ENCODE measurements around the gene CTCF.
A peak's percentile ranks its signal among the peaks of the same experiment; 100 is the strongest.

CTCF gene

DNA sequence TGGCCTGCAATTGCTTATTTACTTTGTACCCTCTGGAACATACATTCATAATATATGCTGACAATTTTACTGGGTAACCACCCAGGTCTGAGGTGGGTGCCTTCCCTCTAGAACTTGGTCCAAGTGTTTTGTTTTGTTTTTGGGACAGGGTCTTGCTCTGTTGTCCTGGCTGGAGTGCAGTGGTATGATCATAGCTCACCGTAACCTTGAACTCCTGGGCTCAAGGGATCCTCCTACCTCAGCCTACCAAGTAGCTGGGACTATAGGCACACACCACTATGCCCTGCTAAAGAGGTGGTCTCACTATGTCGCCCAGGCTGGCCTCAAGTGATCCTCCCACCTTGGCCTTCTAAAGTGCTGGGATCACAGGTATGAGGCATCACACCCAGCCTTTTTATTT is 11.2 kb upstream of the CTCF start:
- DNase-seq: no peak

DNA sequence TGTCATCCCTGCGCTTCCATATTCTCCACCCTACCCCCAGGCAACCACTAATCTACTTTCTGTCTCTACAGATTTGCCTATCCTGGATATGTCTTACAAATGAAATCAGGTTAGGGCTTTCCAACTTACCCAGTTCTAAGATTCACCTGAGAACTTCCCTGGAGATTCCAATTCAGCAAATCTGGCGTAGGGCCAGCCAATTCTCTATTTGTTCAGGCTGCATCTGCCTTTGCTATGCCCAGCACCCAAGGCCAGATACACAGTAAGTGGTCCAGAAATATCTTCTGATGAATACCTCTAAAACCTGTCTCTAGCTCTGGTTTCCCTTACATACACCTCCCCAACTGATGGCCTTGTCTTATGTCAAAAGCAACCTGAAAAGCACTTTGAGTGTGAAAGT is 10.4 kb upstream of the CTCF start:
- DNase-seq: no peak

DNA sequence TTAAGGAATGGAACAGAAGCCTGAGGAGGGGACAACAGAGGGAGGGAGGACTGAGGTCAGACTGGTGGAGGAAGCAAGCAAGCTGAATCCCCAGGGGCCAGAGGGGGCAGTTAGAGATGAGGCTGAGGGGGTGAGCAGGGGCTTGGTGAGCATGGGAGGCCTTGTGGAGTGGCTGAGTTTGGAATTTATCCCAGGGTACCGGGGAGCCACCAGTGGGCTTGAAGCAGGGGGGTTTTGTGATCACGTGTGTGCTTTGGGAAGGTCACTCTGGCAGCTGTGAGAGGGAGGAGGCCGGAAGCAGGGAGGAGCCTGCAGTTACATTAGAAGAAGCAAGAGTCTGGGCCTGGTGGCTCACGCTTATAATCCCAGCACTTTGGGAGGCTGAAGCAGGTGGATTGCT is 9.8 kb upstream of the CTCF start:
- DNase-seq: no peak

DNA sequence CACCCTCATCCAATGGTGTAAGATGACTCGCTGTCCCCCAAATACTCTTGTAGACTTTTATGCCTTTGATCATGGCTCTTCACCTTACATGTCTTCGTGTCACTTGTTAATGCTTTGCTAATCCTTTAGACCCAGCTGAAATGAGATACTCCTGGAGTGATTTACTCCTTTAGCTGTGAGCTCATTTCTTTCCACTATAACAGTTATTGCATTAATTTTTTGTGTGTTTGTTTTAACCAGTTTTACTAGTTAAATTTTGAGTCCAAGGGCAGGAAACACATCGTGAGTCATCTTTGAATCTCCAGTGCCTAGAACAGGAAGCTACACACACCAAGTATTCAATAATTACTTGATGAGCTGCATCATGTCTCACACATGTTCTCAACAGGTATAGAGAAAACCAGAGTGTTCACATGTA is 6.5 kb upstream of the CTCF start:
- peak; percentile 36 to 51 for DNase-seq

DNA sequence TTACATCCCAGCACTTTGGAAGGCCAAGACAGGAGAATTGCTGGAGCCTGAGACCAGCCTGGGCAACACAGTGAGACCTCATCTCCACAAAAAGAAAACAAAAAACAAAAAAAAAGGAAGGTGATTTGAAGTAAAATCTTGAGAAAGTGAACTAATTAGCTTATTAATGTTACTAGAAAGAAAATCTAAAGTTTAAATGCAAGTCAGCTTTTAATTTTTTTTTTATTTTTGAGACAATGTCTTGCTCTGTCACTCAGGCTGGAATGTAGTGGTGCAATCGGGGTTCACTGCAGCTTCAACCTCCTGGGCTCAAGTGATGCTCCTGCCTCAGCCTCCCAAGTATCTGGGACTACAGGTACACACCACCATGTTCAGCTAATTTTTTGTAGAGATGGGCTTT is 3.5 kb upstream of the CTCF start:
- no peak for DNase-seq

DNA sequence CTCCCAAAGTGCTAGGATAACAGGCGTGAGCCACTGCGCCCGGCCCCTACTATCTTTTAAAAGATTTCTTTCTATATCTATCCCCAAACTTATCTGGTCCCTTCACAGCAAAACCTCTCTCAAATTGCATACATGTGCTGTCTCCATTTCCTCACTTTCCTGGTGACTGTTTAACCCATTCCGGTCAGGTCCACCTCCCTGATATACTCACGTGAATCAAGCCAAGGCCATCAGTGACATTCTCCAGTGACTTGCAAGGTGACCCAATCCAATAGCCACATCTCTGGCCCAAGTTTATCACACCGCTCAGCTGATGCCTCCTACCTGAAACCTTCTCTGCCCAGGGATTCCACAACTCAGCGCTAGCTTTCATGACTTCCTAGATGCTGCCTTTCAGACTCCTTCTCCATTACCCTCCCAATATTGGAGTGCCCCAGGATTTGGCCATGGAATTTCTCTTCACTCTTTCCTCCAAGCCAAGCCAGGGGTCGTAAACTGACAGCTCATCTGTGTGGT is 1.4 kb upstream of the CTCF start:
- no peak for DNase-seq

DNA sequence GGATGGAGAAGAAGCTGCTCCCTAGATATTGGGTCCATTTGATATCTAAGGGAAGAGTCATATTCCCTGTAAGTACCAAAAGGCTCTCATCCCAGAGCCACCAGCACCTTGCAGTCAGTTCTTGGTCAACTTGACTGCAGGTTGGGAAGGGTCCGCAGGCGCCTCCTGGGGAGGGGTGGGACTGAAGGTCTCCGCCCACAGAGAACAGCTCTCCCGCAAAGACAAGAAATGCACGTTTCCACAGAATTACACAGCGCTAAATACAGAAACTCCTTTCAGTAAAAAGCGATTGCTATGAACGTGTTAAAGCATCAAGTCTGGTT is 864 bp upstream of the CTCF start:
- no peak for DNase-seq

DNA sequence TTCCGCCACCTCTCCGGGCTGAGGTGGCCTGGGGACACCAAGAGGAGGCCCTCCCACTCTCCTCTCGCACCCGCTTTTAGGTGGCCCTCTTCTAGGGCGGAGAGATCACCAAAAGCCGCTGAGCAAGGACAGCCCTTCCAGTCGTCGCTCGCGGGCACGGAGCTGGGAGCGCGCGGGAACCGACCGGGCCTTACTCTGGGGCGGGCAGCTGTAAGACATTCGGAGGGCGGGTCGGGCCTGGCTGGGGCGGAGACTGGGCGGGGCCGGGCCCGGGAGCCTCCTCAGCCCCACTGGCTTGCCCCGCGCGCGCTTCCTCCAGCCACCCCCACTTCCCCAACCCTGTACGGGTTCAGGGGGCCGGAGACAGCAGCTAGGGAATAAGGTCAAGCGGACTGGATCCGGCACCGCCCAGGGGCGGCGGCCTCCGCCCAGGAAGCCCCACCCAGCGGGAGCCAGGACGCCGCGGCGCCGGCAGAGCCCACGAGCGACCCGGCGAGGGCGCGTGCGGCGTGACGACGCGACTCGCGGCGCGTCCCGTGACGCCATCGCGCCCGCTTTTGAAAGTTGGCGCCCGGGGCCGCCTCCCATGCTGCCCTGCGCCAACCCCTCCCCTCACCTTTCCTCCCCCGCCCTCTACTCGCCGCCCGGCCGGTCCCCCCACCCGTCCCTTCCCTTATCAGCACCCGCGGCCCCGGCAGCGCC is 351 bp upstream of the CTCF start:
- DNase-seq: peak; percentile 98

DNA sequence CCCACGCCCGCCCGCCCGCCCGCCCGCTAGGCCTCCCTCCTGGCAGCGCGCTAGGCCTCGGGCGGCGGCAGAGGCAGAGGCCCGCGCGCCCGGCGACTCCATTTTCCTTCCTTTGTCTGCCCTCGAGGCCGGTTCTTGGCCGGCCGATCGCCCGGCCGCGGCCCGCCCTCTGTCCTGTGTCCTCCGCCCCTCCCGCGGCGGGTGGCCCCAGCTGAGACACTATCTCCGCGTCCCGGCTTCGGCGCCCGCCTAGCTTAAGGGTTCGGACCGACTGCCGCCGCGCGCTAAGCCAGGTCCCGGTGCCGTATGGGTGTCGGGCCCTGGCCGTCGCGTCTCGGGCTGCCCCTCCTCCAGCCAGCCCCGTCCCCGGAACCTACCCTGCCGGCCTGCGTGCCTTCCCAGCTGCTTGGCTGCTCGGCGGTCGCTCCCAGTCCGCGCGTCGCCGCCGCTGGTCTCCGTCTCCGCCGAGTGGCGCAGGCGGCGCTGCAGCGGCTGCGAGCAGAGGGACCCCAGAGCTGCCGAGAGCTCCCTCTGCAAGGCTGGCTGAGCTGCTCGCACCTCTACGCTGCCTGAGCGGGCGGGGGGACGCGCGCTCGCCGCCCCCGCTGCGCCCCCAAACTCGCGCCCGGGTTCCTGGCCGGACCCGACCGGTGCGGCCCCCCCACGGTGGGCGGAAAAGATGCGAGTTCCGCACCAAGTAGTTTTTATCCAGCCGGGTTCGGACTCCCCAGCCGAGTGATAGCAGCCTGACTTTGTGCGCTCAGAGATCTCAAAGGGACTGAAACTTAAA is 787 bp downstream of the CTCF start:
- peak; percentile 30 to 35 for DNase-seq

DNA sequence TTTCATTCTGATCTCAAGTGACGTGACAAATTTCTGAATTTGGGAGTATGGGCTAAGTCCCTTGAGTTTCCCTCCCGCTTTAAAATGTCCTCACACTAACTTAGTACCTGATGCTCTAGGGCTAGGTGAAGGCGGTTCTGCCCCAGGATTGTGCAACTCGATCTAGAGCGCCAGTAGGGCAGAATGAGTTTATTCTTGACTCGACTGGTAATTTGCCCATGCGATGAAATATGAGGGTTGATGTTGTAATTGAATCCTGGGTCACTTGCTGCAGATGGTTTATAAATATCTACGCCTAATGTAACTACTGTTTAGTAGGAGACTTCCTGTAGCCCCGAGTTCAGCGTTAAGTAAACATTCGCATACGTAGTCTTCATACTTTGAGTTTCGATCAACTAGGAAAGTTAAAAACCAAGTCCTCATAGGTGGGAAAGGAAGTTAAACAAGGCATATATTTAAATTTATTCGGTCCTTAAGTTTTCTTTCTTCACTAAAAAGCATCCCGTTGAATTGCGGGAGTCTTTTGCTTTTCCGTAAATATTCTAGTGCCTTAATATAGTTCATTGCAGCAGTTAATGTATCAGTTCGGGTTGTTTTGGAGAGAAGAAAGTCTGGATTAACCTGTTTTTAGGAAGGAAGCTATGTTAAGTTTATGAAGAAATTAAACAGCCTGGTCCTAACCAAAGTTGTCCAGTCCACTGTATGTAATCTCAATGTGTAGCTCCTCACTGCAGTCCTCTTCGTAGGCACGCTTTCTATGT is 1.6 kb downstream of the CTCF start:
- DNase-seq: peak; percentile 46 to 54

DNA sequence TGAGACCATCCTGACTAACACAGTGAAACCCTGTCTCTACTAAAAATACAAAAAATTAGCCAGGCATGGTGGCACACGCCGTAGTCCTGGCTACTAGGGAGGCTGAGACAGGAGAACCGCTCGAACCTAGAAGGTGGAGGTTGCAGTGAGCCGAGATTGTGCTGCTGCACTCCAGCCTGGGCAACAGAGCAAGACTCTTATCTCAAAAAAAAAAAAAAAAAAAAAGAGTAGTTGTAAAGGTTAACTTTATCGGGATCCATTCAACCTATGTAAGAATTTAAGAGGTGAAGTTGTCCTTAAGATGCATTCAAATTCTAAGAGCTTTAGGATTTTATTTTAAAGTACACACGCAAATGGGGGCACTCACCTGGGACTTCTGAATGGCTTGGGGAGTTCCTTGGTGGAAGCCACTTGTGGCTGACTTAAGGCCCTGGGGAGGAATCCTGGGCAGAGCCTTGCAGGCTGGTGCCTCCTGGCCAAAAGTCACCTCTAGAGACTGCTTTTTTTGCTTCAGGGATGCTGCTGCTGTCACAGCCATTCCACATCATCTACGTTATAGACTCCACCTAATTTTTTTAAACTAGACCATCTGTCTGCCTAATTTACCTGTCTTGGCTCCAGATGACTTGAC is 3.3 kb downstream of the CTCF start:
- no peak for DNase-seq

DNA sequence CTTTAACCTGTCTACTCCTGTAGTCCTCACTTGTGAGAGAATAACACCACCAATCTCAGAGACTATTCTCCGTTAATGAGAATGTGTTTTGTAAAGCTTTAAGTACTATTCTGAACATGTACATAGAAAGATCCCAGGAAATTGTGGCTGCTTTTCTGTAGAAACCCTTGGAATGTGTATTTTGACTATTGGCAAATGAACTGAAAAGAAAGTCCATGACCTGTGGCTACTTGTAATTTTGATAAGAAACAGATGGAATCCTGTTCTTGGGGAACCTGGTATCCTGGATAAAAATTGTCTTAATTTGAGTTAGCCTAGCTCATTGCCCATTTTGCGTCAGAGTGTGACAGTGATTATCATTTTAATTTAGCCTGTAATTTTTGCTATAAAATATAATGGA is 9.1 kb downstream of the CTCF start:
- DNase-seq: no peak

DNA sequence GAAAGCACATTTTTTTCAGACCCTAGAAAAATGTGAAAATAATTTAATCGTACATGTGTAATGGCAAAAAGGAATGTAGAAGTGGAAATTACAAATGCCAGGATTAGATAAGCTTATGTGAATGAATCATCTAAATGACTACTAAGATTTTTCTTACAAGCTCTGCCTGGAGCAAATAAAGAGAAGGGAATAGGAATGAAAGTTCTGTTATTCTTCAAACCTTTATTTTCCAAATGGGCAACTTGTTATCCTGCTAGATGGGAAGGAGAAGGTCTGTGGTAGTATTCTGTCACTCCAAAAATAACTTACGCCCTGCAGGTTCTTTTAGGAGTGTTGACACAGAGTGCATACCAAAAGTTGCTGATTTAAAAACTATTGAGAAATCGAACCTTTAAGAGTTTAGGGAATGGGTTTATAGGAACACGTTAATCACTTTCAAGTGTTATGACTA is 9.7 kb downstream of the CTCF start:
- DNase-seq: no peak

DNA sequence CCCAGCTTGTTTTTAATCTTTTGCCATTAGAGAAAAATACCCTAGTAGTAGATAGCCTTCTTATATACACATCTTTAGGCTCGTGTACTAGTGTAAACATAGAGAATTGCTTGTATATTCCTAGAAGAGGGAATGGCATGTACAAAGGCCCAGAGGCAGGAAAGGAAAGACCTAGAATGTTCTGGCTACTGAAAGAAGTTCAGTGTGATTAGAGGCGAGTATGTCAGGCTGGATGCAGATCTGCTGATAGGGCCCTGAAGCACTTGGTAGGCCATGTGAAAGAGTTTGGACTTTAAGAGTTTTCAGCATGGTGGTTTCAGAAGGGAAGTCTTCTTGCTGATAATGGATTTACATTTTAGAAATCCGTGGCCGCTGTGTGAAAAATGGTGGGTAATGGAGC is 17.4 kb downstream of the CTCF start:
- no peak for DNase-seq

DNA sequence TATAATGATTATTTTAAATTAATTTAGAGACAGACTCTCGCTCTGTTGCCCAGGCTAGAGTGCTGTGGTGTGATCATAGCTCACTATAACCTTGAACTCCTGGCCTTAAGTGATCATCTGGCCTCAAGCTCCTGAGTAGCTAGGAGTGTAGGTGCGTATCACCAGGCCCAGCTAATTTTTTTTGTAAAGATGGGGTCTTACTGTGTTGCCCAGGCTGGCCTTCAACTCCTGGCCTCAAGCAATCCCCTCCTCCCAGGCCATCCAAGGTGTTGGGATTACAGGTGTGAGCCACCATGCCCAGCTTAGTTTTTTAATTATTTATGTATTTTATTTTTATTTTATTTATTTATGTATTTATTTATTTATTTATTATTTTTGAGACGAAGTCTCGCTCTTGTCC is 17.9 kb downstream of the CTCF start:
- no peak for DNase-seq

DNA sequence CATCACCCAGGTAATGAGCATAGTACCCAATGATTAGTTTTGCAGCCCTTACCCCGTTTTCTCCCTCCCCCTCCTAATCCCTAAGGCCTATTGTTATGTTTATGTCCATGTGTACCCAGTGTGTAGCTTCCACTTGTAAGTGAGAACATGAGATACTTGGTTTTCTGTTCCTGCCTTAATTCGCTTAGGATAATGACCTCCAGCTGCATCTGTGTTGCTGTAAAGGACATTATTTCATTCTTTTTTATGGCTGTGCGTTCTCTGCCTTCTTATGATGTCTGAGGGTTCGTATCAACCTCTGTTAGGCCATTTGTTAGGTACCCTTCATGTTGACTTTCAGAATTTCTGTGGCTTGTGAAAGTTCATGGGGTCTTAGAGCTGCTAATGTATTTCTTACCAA is 31.0 kb downstream of the CTCF start:
- no peak for DNase-seq

DNA sequence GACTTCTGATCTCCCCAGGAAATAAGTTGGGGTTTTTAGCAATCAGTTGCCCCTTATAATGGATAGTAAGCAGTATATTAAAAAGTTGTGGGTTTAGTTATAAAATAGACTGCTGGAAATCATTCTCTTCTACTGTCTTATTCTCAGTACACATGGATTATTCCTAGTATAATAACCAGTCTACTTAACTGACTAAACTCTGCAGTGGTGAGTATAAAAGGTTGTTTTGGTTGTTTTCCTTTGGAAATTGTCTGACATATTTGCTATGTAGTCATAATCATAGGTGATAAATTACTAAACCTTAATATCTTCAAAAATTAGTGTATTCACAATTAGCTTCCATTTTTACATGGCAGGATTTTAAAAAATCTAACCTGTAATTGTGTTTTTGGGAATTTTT is 31.4 kb downstream of the CTCF start:
- DNase-seq: no peak

DNA sequence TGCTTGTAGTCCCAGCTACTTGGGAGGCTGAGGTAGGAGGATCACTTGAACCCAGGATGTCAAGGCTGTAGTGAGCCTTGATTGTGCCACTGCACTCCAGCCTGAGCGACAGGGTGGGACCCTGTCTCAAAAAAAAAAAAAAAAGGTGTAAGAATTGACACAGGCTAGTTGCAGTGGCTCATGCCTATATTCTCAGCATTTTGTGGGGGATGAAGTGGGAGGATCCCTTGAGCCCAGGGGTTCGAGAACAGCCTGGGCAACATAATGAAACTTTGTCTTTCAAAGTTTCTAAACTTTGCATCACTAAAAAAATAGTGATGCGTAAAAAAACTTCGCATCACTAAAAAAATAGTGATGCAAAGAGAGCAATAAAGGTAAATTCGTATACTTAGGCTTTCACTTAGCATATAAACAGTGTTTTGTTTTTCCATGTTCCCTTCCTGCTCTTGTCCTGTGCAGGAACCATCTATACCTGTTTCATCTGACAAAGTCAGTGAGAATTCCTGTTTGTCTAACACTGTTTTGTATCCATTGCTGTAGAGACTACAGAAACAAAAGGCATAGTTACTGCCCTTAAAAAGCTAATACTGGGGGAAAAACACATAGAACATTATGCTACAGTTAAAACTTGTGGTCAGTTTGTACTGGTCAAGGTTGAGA is 32.1 kb downstream of the CTCF start:
- no peak for DNase-seq

DNA sequence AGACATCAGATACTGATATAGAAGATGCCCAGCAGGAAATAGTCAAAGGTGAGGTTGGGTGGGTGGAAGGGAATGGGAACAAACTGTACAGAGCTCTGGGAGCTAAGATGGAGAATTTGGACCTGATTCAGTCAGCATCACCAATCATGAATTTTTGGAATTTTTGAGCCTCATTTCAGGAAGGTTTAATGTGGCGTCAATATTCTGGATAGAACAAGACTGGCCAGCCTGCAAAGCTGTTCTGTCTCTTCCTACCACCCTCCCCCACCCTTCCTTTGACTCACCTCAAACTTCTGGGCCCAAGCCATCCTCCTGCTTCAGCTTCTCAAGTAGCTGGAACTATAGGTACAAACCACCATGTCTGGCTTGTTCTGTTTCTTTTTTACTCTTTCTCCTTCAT is 32.6 kb downstream of the CTCF start:
- no peak for DNase-seq

DNA sequence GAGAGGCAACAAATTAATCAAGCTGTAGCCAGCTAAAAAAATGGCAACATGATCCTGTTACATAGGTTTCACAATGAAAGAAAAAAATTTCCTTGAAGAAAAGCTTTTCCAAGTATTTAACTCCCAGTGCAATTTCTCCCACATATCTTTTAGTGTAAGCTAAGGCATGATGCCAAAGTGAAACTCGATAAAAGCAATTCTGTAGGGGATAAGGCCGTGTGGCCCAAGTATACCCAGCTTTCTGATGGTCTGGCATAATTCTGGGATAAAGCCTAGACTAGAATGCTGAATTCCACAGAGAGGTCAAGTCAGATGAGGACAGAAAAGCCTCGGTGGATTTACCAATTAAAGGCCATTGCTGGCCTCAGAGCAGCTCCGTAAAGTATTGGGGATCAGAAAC is 36.2 kb downstream of the CTCF start:
- no peak for DNase-seq

DNA sequence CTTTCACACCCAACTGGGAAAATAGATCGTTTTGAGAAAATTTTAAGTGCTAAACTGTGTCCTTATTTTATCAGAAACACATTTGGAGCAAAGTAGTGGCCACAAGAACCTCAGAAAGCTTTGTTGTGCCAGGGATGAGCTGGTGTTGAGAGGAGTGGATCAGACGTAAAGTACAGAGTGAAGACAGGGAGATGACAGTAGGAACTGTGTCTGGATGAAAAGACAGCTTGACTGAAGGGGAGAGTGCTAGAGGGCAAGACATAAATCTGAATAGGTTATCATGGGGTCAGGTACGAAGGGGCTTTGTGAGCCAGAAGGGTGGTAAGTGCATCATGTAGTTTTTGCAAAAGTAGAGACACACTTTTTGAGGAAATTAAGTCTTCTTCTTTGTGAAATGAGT is 43.3 kb downstream of the CTCF start:
- no peak for DNase-seq

DNA sequence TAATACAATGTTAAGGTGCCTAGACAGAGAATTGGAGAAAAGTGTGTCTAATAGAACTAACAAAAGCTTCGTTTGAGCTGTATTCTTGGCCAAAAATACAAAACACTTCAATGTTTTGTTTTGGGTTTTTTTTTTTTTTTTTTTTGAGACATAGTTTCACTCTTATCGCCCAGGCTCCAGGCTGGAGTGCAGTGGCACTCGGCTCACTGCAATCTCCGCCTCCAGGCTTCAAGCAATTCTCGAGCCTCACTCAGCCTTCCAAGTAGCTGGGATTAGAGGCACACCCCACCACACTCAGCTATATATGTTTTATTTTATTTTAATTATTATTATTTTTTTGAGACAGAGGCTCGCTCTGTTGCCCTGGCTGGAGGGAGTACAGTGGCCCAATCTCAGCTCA is 44.3 kb downstream of the CTCF start:
- DNase-seq: no peak

DNA sequence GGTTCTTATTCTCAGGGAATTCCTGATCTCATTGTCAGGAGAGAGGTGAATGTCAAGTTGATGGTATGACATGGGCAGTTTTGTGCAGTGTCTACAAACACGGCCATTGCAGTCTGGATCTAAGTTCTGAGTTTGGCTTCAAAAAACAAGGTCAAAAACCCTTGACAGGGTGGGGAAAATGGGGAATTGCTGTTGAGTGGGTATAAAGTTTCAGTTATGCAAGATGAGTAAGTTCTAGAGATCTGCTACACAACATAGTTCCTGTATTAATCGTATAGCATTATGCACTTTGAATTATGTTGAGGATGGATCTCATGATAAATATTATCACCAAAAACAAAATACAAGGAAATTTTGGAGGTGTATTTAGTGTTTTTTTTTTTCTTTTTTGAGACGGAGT is 46.0 kb downstream of the CTCF start:
- peak; percentile 57 to 62 for DNase-seq

All from inflammatory macrophage treated with lipopolysaccharide for 1 hour (primary cell).